ENCODE measurements around the gene PTPN14.

PTPN14 gene

DNA sequence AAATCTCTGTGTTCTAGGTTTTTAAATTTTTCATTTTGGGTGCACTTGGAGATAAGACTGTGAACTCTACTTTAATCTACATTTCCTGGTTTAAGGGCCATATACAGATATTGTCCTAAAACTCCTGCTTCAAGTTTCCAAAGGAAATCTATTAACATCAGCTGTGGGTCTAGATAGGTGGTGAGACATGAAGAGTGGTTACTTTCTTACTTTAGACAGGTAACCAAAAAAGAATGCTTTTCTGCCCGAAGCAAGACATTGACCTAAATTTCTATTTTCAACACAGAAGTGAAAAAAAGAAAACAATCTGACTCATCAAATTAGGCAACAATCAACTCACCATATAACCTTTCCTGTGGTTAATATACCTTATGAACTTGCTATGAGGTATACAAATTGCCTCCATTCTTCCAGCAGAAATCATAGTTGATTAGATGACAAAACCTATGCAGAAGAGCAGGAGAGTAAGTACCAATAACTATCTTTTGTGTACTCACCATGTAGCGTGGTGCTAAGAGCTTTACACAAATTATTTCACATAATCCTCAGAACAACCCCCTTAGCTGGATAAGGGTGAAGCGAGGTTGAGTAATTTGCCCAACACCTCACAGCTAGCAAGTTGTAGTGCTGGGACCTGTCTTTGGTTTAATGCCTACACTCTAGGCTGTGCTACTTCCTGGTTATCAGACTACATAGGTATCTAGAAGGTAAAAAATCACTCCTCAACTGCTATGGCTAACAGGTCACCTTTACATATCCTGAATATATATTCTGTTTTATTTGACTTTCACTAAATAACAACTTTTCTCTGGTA, 23.4 kb upstream of the PTPN14 start (continued):
- TF ChIP-seq TCF7L2 (IDR thresholded peaks at IDR 0.05; ENCODE audit: borderline replicate concordance, low read depth, low read length): no peak
- TF ChIP-seq ZNF292 (tag by site-specific recombination; IDR thresholded peaks at IDR 0.05; ENCODE audit: borderline replicate concordance, low read depth): no peak
- no peak for TF ChIP-seq ZNF521 (tag by site-specific recombination; IDR thresholded peaks at IDR 0.05)
- TF ChIP-seq, protein P1, sequence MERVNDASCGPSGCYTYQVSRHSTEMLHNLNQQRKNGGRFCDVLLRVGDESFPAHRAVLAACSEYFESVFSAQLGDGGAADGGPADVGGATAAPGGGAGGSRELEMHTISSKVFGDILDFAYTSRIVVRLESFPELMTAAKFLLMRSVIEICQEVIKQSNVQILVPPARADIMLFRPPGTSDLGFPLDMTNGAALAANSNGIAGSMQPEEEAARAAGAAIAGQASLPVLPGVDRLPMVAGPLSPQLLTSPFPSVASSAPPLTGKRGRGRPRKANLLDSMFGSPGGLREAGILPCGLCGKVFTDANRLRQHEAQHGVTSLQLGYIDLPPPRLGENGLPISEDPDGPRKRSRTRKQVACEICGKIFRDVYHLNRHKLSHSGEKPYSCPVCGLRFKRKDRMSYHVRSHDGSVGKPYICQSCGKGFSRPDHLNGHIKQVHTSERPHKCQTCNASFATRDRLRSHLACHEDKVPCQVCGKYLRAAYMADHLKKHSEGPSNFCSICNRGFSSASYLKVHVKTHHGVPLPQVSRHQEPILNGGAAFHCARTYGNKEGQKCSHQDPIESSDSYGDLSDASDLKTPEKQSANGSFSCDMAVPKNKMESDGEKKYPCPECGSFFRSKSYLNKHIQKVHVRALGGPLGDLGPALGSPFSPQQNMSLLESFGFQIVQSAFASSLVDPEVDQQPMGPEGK (tag by site-specific recombination; IDR thresholded peaks at IDR 0.05): no peak
- no peak for TF ChIP-seq ZNF658 (tag by site-specific recombination; IDR thresholded peaks at IDR 0.05)
- no peak for TF ChIP-seq KLF9 (tag by site-specific recombination; IDR thresholded peaks at IDR 0.05; ENCODE audit: low read depth)
- no peak for TF ChIP-seq HOXD13 (CRISPR knock-in tag; IDR thresholded peaks at IDR 0.05; ENCODE audit: borderline replicate concordance)
- no peak for TF ChIP-seq ZNF561 (tag by site-specific recombination; IDR thresholded peaks at IDR 0.05; ENCODE audit: borderline replicate concordance)
- TF ChIP-seq HOXC10 (CRISPR knock-in tag; IDR thresholded peaks at IDR 0.05): no peak
- no peak for TF ChIP-seq ZNF670 (tag by site-specific recombination; IDR thresholded peaks at IDR 0.05; ENCODE audit: low read depth)
- no peak for TF ChIP-seq GLIS1 (tag by site-specific recombination; IDR thresholded peaks at IDR 0.05)
- no peak for TF ChIP-seq MEIS1 (CRISPR knock-in tag; IDR thresholded peaks at IDR 0.05; ENCODE audit: borderline replicate concordance)
- TF ChIP-seq, protein P2, sequence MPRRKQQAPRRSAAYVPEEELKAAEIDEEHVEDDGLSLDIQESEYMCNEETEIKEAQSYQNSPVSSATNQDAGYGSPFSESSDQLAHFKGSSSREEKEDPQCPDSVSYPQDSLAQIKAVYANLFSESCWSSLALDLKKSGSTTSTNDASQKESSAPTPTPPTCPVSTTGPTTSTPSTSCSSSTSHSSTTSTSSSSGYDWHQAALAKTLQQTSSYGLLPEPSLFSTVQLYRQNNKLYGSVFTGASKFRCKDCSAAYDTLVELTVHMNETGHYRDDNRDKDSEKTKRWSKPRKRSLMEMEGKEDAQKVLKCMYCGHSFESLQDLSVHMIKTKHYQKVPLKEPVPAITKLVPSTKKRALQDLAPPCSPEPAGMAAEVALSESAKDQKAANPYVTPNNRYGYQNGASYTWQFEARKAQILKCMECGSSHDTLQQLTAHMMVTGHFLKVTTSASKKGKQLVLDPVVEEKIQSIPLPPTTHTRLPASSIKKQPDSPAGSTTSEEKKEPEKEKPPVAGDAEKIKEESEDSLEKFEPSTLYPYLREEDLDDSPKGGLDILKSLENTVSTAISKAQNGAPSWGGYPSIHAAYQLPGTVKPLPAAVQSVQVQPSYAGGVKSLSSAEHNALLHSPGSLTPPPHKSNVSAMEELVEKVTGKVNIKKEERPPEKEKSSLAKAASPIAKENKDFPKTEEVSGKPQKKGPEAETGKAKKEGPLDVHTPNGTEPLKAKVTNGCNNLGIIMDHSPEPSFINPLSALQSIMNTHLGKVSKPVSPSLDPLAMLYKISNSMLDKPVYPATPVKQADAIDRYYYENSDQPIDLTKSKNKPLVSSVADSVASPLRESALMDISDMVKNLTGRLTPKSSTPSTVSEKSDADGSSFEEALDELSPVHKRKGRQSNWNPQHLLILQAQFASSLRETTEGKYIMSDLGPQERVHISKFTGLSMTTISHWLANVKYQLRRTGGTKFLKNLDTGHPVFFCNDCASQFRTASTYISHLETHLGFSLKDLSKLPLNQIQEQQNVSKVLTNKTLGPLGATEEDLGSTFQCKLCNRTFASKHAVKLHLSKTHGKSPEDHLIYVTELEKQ (tag by site-specific recombination; IDR thresholded peaks at IDR 0.05; ENCODE audit: borderline replicate concordance): no peak

DNA sequence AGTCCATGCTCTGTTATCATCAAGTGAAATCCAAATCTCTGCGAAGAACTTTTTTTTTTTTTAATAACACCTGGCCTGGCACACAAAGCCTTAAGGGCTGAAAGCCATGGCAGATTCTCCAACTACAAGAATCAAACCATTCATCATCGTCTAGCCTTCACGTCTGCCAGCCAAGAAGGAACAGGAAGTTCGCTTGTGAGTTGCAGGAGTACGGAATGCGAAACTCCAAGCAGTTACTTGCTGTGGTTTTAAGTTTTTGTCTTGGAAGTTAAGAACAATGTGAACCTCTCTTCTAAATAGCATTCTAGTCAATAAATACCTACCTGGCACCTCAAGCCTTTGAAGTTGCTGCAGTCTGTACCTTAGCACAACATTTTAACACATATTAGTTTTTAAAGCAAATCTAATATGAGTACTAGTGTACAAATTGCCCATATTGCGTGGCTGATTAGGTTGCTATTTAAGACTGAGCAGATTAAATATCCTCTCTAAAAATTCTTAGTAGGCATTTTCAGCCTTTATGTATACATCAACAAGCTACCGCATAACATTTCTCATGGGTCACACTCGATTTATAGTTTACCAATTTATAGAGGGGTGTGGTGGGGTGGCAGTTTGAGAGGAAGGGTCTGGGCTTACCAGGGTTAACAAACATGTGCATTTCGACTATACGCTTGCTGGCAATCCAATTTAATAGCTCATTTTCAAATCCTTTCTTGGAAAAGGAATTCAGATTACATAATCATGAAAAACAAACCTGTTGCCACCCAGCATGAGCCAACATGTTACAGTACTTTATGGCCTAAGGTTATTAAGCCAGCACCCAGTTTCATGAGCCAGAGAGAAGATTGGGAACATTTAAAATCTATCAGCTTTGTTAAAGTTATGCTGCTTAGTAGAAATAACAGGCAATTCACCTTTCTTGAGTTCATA, 22.2 kb upstream of the PTPN14 start:
- TF ChIP-seq, protein P3, sequence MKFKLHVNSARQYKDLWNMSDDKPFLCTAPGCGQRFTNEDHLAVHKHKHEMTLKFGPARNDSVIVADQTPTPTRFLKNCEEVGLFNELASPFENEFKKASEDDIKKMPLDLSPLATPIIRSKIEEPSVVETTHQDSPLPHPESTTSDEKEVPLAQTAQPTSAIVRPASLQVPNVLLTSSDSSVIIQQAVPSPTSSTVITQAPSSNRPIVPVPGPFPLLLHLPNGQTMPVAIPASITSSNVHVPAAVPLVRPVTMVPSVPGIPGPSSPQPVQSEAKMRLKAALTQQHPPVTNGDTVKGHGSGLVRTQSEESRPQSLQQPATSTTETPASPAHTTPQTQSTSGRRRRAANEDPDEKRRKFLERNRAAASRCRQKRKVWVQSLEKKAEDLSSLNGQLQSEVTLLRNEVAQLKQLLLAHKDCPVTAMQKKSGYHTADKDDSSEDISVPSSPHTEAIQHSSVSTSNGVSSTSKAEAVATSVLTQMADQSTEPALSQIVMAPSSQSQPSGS (tag by site-specific recombination; IDR thresholded peaks at IDR 0.05; ENCODE audit: low read depth): peak; percentile 31; the same call in 1 of the 2 replicates
- TF ChIP-seq SETDB1 (IDR thresholded peaks at IDR 0.05; ENCODE audit: insufficient read length, low read length) (no peak), SCRT2 (tag by site-specific recombination; IDR thresholded peaks at IDR 0.05) (peak; percentile 97), KLF10 (tag by site-specific recombination; IDR thresholded peaks at IDR 0.05) (no peak), ZBTB20 (tag by site-specific recombination; IDR thresholded peaks at IDR 0.05) (0 out of 2 replicates have a peak, but pooled peaks have one; percentile 29), SCRT1 (tag by site-specific recombination; IDR thresholded peaks at IDR 0.05; ENCODE audit: borderline replicate concordance) (peak; percentile 70; the same call in 1 of the 2 replicates)
- TF ChIP-seq, protein P4, sequence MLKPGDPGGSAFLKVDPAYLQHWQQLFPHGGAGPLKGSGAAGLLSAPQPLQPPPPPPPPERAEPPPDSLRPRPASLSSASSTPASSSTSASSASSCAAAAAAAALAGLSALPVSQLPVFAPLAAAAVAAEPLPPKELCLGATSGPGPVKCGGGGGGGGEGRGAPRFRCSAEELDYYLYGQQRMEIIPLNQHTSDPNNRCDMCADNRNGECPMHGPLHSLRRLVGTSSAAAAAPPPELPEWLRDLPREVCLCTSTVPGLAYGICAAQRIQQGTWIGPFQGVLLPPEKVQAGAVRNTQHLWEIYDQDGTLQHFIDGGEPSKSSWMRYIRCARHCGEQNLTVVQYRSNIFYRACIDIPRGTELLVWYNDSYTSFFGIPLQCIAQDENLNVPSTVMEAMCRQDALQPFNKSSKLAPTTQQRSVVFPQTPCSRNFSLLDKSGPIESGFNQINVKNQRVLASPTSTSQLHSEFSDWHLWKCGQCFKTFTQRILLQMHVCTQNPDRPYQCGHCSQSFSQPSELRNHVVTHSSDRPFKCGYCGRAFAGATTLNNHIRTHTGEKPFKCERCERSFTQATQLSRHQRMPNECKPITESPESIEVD (tag by site-specific recombination; IDR thresholded peaks at IDR 0.05): peak; percentile 46; the same call in 1 of the 2 replicates
- TF ChIP-seq, protein P5, sequence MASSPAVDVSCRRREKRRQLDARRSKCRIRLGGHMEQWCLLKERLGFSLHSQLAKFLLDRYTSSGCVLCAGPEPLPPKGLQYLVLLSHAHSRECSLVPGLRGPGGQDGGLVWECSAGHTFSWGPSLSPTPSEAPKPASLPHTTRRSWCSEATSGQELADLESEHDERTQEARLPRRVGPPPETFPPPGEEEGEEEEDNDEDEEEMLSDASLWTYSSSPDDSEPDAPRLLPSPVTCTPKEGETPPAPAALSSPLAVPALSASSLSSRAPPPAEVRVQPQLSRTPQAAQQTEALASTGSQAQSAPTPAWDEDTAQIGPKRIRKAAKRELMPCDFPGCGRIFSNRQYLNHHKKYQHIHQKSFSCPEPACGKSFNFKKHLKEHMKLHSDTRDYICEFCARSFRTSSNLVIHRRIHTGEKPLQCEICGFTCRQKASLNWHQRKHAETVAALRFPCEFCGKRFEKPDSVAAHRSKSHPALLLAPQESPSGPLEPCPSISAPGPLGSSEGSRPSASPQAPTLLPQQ (tag by site-specific recombination; IDR thresholded peaks at IDR 0.05): 0 out of 2 replicates have a peak, but pooled peaks have one; percentile 13
- H3K36me3 ChIP-seq (ENCODE audit: control insufficient read depth in 2 of 2, insufficient read depth in 1 of 2, low read length in 2 of 2): no peaks in the 10 kb centered on the region
- no peak overlapping the region for H3K27ac ChIP-seq (ENCODE audit: extremely low read depth, low read depth, low read length)
- POLR2A ChIA-PET: interaction anchor here (0.6 to 1.0 kb wide), 2 partner anchors 17 to 22 kb away, joined by 3 to 5 read pairs; partner anchors contain the start of gene PTPN14
- no peak overlapping the region for H3K4me3 ChIP-seq (ENCODE audit: low read depth, low read length)
- H3K9me3 ChIP-seq (ENCODE audit: control insufficient read depth, insufficient read depth, low read depth, low read length): no peaks in the 10 kb centered on the region
- H3K4me1 ChIP-seq (ENCODE audit: control insufficient read depth, insufficient read depth, low read length): peaks cover 7% of the 10 kb centered on the region; the same call in 1 of the 2 replicates
- CTCF ChIA-PET: interaction anchor here (0.6 to 1.3 kb wide), 8 partner anchors 9 to 607 kb away, joined by 3 to 9 read pairs (median 4); no protein-coding TSS in a partner anchor

All from HEK293 (cell line).